HG03571 (cell line): ENCODE results near the gene PSMB5.

ENCODE experiments used
- ATAC-seq: cut with Tn5 transposase; IDR thresholded peaks from one replicate; pipeline ENCODE4 v1.9.1; 2021; ENCODE audit not compliant: unreplicated experiment

The PSMB5 gene

GRCh38 chr14:22995889-22996625 is 38.6 kb downstream of the PSMB5 start:
- no peak for ATAC-seq

GRCh38 chr14:22994762-22995275 is 39.9 kb downstream of the PSMB5 start:
- ATAC-seq = no peak

- ATAC-seq = no peak
Measured at GRCh38 chr14:22993517-22993916, 41.2 kb downstream of the PSMB5 start.

GRCh38 chr14:22991852-22992251 is 42.8 kb downstream of the PSMB5 start:
- no peak for ATAC-seq

- ATAC-seq = no peak
Measured at GRCh38 chr14:22987291-22987690, 47.4 kb downstream of the PSMB5 start.

GRCh38 chr14:22986508-22987054 is 48.1 kb downstream of the PSMB5 start:
- ATAC-seq = no peak

GRCh38 chr14:22985894-22986507 is 48.7 kb downstream of the PSMB5 start:
- ATAC-seq = no peak

- ATAC-seq = no peak
Measured at GRCh38 chr14:22984959-22985658, 49.6 kb downstream of the PSMB5 start.

GRCh38 chr14:22982477-22983245 is 52.0 kb downstream of the PSMB5 start, which contains the start of gene AJUBA:
Gene AJUBA, minus strand, starts transcription at chr14:22982551. Its CDS starts 285 bp downstream, at chr14:22982266.
- no peak for ATAC-seq

- no peak for ATAC-seq
Measured at GRCh38 chr14:22981876-22982476, 52.7 kb downstream of the PSMB5 start.

GRCh38 chr14:22981090-22981875 is 53.4 kb downstream of the PSMB5 start:
- no peak for ATAC-seq

GRCh38 chr14:22980672-22981089 is 54.0 kb downstream of the PSMB5 start:
- ATAC-seq = no peak

GRCh38 chr14:22979748-22980392 is 54.8 kb downstream of the PSMB5 start:
- ATAC-seq = no peak

- no peak for ATAC-seq
Measured at GRCh38 chr14:22978981-22979671, 55.6 kb downstream of the PSMB5 start.

GRCh38 chr14:22978487-22978837 is 56.2 kb downstream of the PSMB5 start:
- no peak for ATAC-seq

GRCh38 chr14:22977684-22978486 is 56.8 kb downstream of the PSMB5 start:
- ATAC-seq = no peak

GRCh38 chr14:22977434-22977683 is 57.3 kb downstream of the PSMB5 start:
- ATAC-seq = no peak
